SK-N-SH (cell line): Measurements from ENCODE around the gene KIAA1586.

Experiments
- CTCF ChIP-seq: fragments of 200-600 bp; sonication (generic); IDR thresholded peaks from 2 replicates; pipeline ENCODE4 v1.6.1; 2017; ENCODE audit warnings: antibody characterized with exemption, mild to moderate bottlenecking, moderate library complexity
- EP300 ChIP-seq, 2 experiments: IDR thresholded peaks; 2 replicates each; pipeline versions ENCODE4 v1.4.0 to v1.6.1; 2012; ENCODE audit warnings: borderline replicate concordance in 1 of 2, low read depth in 1 of 2, low read length in 1 of 2
- EZH2phosphoT487 ChIP-seq: fragments of 200-600 bp; sonication (generic); IDR thresholded peaks from 2 replicates; pipeline ENCODE4 v1.6.1; 2017; ENCODE audit warnings: low read depth, mixed run types, mild to moderate bottlenecking, antibody characterized with exemption, moderate library complexity, borderline replicate concordance
- MAX ChIP-seq: IDR thresholded peaks from 2 replicates; pipeline ENCODE4 v1.4.0; 2012; ENCODE audit warnings: low read depth
- POLR2AphosphoS5 ChIP-seq: IDR thresholded peaks from 2 replicates; pipeline ENCODE4 v1.6.1; 2012; ENCODE audit warnings: low read depth, low read length
- RCOR1 ChIP-seq: fragments of 150-350 bp; IDR thresholded peaks from 2 replicates; pipeline ENCODE4 v1.6.1; 2017; ENCODE audit warnings: antibody characterized with exemption, low read length
- REST ChIP-seq: IDR thresholded peaks from 2 replicates; pipeline ENCODE4 v1.6.1; 2012; ENCODE audit warnings: mild to moderate bottlenecking, low read depth, low read length, moderate library complexity
- SMC3 ChIP-seq: IDR thresholded peaks from 2 replicates; pipeline ENCODE4 v1.6.1; 2012; ENCODE audit warnings: low read depth, low read length, improper control_type of control experiment
- YY1 ChIP-seq: IDR thresholded peaks from 2 replicates; pipeline ENCODE4 v1.4.0; 2012; ENCODE audit warnings: low read depth, mild to moderate bottlenecking

GRCh38 chr6:57017841-57018240 is 28.7 kb upstream of the KIAA1586 start:
- TF ChIP-seq CTCF: no peak
- no peak for TF ChIP-seq EZH2phosphoT487
- no peak for TF ChIP-seq YY1
- no peak for TF ChIP-seq EP300 (IDR thresholded peaks at IDR 0.05; ENCODE audit: borderline replicate concordance in 1 of 2, low read depth in 1 of 2, low read length in 1 of 2)
- no peak for TF ChIP-seq POLR2AphosphoS5
- no peak for TF ChIP-seq REST
- no peak for TF ChIP-seq RCOR1
- TF ChIP-seq SMC3: no peak
- TF ChIP-seq MAX: no peak
